Measurements from ENCODE around the gene DNAJC27.

- TF ChIP-seq, protein P1, sequence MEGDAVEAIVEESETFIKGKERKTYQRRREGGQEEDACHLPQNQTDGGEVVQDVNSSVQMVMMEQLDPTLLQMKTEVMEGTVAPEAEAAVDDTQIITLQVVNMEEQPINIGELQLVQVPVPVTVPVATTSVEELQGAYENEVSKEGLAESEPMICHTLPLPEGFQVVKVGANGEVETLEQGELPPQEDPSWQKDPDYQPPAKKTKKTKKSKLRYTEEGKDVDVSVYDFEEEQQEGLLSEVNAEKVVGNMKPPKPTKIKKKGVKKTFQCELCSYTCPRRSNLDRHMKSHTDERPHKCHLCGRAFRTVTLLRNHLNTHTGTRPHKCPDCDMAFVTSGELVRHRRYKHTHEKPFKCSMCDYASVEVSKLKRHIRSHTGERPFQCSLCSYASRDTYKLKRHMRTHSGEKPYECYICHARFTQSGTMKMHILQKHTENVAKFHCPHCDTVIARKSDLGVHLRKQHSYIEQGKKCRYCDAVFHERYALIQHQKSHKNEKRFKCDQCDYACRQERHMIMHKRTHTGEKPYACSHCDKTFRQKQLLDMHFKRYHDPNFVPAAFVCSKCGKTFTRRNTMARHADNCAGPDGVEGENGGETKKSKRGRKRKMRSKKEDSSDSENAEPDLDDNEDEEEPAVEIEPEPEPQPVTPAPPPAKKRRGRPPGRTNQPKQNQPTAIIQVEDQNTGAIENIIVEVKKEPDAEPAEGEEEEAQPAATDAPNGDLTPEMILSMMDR (IDR thresholded peaks at IDR 0.05), result no peak
- no peak for TF ChIP-seq ZFX (IDR thresholded peaks at IDR 0.05; ENCODE audit: borderline replicate concordance)
These were observed 46.9 kb upstream of the DNAJC27 start for GRCh38 chr2:25018681-25019080.

Data from 22Rv1 (cell line).